Amniotic stem cell (primary cell): ENCODE results near the gene JADE3.
"Not testable (repeated sequence)": the region's sequence is repeated elsewhere in the genome, so short reads cannot be mapped to it uniquely, and the experiment has no call there.

Experiments used
- DNase-seq: peaks from one replicate; lab custom pipeline; 2025; lab: John Stamatoyannopoulos, UW

Gene JADE3

GRCh38 chrX:46935295-46935694, 23.1 kb downstream of the JADE3 start:
- no peak for DNase-seq

DNA sequence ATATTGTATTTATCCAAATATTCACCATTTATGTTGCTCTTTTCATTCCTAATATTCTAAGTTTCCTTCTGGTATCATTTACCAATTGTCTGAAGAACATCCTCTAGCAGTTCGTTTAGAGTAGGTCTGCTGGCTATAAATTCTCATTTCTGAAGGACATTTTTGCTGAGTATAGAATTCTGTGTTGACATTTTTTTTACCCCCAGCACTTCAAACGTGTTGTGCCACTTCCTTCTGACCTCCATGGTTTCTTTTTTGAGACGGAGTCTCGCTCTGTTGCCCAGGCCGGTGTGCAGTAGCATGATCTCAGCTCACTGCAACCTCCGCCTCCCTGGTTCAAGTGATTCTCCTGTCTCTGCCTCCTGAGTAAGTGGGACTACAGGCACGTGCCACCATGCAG, 26.4 kb downstream of the JADE3 start:
- DNase-seq, result no peak

DNA sequence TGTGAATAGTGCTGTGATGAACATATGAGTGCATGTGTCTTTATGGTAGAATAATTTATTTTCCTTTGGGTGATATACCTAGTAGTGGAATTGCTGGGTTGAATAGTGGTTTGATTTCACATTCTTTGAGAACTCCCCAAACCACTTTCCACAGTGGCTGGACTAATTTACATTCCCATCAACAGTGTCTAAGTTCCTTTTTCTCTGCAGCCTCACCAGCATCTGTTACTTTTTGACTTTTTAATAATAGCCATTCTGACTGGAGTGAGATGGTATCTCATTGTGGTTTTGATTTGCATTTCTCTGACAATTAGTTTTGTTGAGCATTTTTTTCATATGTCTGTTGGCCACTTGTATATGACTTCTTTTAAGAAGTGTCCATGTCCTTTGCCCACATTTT, 29.1 kb downstream of the JADE3 start:
- DNase-seq, result no peak

DNA sequence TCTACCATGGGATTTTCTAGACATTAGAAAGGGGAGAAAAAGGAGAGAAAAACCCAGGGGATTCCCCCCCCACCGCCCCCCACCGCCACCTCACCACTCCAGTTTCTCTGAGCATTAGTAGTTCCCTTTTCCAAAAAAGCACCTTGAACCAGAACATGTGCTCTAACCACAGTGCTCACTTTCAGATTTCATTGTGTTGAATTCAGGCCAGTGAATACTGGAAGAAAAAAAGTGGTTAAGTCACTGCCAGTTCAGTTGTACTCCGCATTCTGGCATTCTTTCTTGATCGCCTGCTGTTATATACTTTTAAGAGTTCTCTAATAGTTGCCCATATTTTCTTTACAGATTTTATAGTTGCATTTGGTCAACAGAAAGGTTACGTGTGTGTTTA, 40.9 kb downstream of the JADE3 start:
- no peak for DNase-seq

DNA sequence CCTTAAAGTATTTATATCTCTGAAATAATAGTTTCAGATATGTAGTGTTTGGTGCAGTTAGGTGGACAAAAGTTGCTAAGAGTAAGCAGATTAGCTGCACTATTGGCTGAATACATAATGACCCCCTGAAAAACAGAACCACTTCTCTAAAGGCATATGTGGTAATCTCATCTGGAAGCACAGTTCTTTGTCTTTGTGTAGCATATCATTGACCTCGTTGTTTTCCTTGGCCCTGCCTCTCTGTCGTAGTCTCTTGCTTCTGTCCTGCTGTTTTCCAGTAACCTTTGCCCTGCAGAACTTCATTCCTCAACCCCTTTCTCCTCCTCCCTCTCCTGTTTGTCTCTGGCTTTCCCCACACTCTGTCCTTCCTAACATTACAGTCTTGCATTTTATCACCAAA, 41.4 kb downstream of the JADE3 start:
- DNase-seq, result no peak

GRCh38 chrX:46954716-46955115, 42.5 kb downstream of the JADE3 start:
- DNase-seq, result no peak

DNA sequence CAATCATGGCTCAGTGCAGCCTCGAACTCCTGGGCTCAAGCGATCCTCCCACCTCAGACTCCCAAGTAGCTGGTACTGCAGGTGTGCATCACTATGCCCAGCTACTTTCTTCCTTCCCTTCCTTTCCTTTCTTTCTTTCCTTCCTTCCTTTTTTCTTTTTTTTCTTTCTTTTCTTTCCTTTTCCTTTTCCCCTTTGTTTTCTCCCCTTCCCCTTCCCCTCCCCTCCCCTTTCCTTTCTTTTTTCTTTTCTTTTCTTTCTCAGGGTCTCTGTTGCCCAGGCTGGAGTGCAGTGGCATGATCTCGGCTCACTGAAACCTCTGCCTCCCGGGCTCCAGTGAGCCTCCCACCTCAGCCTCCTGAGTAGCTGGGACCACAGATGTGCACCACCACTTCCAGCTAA, 44.4 kb downstream of the JADE3 start:
- not testable (repeated sequence) for DNase-seq

- DNase-seq, result no peak
These were observed 45.1 kb downstream of the JADE3 start for GRCh38 chrX:46957297-46957696.

GRCh38 chrX:46959101-46959500, 46.9 kb downstream of the JADE3 start:
- no peak for DNase-seq

DNA sequence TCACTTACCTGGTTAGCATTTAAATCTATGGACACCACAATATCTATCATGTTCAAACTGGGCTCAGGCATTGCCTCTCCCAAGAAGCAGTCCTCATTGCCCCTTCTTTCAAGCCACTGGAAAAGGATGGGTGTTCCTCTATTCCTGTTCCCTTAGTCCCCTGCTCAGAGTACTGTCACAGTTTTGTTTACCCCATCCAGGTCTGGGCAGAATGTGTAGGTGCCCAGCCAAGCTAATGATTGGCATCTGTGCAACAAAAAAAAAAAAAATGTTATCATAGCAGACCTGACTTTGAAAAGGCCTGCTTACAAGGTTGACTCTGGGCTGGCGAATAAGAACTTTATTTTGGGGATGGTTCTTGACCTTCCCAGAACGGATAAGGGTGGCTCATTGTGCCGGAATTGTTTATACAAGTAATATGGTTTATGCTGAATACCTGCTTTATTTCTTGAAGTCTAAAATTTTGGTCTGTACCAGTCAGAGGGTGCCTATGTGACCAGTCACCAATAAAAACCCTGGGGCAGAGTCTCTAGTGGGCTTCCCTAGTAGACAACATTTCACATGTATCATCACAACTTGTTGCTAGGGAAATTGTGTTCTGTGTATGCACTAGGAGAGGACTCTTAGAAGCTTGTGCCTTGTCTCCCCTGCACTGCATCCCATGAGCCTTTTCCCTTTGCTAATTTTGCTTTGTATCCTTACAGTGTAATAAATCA, 47.9 kb downstream of the JADE3 start:
- no peak for DNase-seq

- no peak for DNase-seq
These were observed 48.9 kb downstream of the JADE3 start for GRCh38 chrX:46961097-46961496.

DNA sequence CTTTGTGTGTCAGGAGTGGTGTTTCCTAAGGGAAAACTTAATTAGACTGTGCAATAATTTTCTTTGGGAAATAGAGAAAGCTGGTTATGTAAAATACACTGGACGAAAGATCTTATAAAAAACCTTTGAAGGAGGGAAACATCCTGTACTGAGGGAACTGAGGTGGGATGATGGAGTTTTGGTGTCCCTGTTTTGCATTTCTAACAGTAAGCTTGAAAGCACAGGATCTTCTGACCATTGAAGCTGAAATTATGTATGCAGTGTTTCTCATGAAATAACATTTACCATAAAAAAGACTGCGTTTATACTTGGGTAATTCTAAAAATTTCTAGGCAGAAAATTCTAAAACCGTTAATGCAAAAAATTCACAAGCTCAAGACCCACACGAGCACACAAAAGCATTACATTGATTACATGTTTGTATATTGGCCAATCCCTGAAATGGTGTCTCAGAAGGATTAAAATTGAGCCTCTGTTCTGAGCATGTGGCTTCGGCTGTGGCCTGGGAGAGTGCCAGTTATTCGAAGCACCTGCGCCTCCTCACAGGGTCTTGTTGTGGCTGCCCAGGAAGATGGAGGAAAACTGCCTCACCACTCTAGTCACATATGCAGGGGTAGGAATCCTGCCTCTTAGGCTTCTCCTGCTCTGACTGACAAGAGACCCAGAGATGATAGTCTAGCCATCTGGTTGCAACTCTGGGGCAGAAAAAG, 49.5 kb downstream of the JADE3 start:
- DNase-seq, result no peak

- peak; percentile 1 for DNase-seq
These were observed 53.0 kb downstream of the JADE3 start for GRCh38 chrX:46965125-46965758.

DNA sequence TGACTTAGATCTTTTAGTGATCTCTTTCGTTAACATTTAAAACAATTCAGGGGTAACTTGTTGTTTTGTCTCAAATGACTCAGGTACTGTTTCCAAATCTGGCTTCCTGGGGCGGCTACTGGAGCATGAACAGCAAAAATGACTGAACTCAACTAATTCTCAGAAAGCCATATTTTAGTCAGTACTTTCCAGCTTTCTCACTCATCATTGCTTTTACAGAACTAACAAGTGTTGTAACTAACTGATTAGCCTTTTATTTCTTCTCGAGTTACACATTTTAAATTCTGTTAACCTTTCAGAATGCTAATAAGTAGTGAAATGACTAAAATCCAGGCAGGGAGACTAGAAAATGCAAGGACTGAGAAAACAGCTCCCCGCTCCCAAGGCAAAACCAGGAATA, 55.3 kb downstream of the JADE3 start:
- no peak for DNase-seq

DNA sequence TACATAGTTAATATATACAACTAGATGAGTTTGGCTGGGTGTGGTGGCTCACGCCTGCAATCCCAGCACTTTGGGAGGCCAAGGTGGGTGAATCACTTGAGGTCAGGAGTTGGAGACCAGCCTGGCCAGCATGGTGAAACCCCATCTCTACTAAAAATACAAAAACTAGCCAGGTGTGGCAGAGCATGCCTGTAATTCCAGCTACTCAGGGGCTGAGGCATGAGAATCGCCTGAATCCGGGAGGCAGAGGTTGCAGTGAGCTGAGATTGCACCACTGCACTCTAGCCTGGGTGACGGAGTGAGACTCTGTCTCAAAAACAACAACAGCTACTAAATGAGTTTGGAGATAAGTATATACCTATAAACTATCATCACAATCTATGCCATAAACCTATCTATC, 64.8 kb downstream of the JADE3 start:
- DNase-seq, result not testable (repeated sequence)

DNA sequence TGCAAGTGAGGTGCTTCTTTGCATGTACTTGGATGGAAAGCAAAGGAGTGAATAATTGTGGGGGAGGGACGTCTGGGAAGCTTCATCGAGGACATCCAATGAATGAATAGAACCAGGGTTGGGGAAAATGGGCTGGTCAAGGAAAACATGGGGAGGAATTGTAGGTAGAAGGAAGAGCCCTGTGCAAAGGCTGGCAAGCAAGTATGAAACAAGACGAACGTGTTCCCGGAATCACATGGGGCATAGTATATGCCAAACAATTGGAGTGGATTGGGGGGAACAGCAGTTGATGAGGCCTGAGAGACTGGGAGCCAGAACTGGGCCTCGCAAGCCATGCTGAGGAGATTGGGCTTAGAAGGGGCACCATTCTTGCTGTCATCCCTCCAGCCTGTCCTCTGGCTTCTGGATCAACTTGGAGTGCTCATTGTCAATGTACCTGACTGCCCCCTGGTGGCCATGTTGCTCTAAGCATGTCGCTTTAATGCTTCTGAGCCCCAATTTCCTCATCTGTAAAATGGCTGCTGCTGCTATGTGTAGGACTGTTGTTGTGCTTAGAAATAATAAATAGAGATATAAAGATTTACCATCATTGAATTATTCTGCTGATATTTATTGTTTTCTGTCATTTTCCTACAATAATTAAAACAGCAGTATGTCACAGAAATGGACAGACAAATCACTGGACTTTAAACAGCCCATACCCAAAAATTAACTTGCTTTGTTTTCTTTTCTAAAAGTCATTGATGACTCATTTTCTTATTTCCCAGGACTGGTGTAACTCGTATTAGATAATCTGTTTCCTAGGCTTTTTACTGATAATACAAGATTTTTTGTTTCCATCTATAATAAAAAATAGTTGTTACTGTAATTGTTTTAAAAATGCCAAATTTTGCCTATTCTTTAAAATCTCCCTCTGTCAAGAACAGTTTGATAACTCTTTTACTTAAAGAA, 66.4 kb downstream of the JADE3 start:
- peak; percentile 1 for DNase-seq

GRCh38 chrX:46984705-46985104, 72.5 kb downstream of the JADE3 start:
- DNase-seq, result no peak

DNA sequence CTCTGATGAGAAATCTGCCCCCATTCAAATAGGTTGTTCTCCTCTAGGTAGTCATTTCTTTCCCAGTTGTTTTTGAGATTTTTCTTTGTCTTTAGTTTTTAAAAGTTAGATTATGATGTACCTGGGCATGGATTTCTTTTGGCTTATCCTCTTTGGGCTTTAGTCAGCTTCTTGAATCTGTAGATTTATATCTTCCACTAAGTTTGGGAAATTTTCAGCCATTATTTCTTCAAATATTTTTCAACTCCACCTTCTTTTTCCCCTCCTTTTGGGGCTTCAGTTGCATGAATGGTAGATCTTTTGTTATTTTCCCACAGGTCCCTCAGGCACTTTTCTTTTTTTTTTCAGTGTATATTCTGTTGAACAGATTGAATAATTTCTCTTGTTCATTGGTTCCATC, 77.3 kb downstream of the JADE3 start:
- no peak for DNase-seq

GRCh38 chrX:46991664-46992063, 79.4 kb downstream of the JADE3 start:
- no peak for DNase-seq

DNA sequence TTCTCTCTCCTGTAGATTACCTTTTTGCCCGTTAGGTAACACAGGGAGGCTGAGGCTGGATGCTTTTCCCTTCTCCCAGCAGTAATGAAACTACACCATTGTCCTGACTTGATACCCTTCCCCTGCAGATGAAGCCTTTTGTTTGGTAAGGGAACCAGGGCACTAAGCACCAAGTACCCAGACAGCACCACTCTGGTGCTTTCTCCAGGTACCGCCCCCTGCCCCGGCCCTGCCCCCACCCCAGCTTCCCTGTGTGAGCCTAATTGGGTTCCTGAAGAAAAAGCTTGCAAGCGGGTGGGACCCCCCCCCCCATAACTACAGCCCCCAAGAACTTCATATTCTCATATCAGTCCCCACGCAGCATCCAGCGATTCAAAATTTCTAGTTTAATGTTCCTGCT, 79.8 kb downstream of the JADE3 start:
- no peak for DNase-seq

- DNase-seq, result no peak
These were observed 81.9 kb downstream of the JADE3 start for GRCh38 chrX:46994096-46994495.

- DNase-seq, result no peak
These were observed 99.9 kb downstream of the JADE3 start for GRCh38 chrX:47012131-47012530.
